Left renal cortex interstitium (tissue), 4 donors: ENCODE measurements around the gene UBL5. TPM values are rescaled to one million over a fixed set of nuclear protein-coding genes. Genes with fewer than 3 reads are reported as not detected.
A peak's percentile ranks its signal among the peaks of the same experiment; 100 is the strongest.
"Not testable (repeated sequence)": the region's sequence is repeated elsewhere in the genome, so short reads cannot be mapped to it uniquely, and the experiment has no call there.

Source experiments
- DNase-seq, 4 donors: peaks; one replicate each; pipeline ENCODE4 v3.0.0-alpha.2; 2013; ENCODE audit warnings: low read depth in 4 of 4, low spot score in 2 of 4, missing footprints in 1 of 4
- polyA plus RNA-seq, 4 donors: library from polyadenylated mRNA; unstranded; fragments of 120-200 nt; gene quantifications; one replicate each; pipeline ENCODE4 v1.2.1, GENCODE V29; 2013; ENCODE audit not compliant: insufficient read length in 4 of 4

Gene UBL5
- polyA plus RNA-seq, 4 donors, result 258 to 375 (median 299) TPM

GRCh38 chr19:9808855-9809824, 18.6 kb upstream of the UBL5 start:
- no peak for DNase-seq

- no peak for DNase-seq
These were observed 16.6 kb upstream of the UBL5 start for GRCh38 chr19:9811139-9811538.

GRCh38 chr19:9818175-9818733, 9.5 kb upstream of the UBL5 start:
- DNase-seq, result no peak

- peak; percentile 96 to 100 (median 100) for DNase-seq
These were observed 8.8 kb upstream of the UBL5 start, which contains the start of gene FBXL12 for GRCh38 chr19:9818734-9819595. Gene FBXL12, minus strand, starts transcription at chr19:9819079. Its CDS starts 266 bp downstream, at chr19:9818813.

- no peak for DNase-seq
These were observed 8.2 kb upstream of the UBL5 start for GRCh38 chr19:9819596-9819909.

- DNase-seq, result not testable (repeated sequence)
These were observed 7.7 kb upstream of the UBL5 start for GRCh38 chr19:9820034-9820433.

GRCh38 chr19:9823816-9824215, 3.9 kb upstream of the UBL5 start:
- DNase-seq, result no peak

GRCh38 chr19:9828551-9829063, 889 bp downstream of the UBL5 start:
- DNase-seq, result no peak

GRCh38 chr19:9834307-9834725, 6.6 kb downstream of the UBL5 start:
- DNase-seq, result no peak

- DNase-seq, result peak; percentile 89 to 97 (median 96)
These were observed 7.2 kb downstream of the UBL5 start, which contains the start of gene PIN1 for GRCh38 chr19:9834726-9835506. Gene PIN1, plus strand, starts transcription at chr19:9835318. Its CDS starts 27 bp downstream, at chr19:9835345.

GRCh38 chr19:9835507-9835949, 7.8 kb downstream of the UBL5 start:
- no peak for DNase-seq

GRCh38 chr19:9836021-9836420, 8.3 kb downstream of the UBL5 start:
- no peak for DNase-seq

GRCh38 chr19:9838324-9838723, 10.6 kb downstream of the UBL5 start:
- no peak for DNase-seq

GRCh38 chr19:9839415-9839814, 11.7 kb downstream of the UBL5 start:
- no peak for DNase-seq

GRCh38 chr19:9842834-9843625, 15.3 kb downstream of the UBL5 start:
- no peak for DNase-seq

GRCh38 chr19:9843626-9844273, 16.0 kb downstream of the UBL5 start:
- DNase-seq, result not testable (repeated sequence)

- DNase-seq, result no peak
These were observed 19.5 kb downstream of the UBL5 start for GRCh38 chr19:9847087-9847671.

GRCh38 chr19:9848060-9848459, 20.3 kb downstream of the UBL5 start:
- no peak for DNase-seq
